Activated CD8-positive, alpha-beta T cell treated with anti-CD3 and anti-CD28 coated beads for 36 hours (primary cell): ENCODE measurements around the gene RELB. TPM values are rescaled to one million over a fixed set of nuclear protein-coding genes. Genes with fewer than 3 reads are reported as not detected.
A peak's percentile ranks its signal among the peaks of the same experiment; 100 is the strongest.

Source experiments
- ATAC-seq: fragments of 200-7000 bp; cut with Tn5 transposase; one replicate; pipeline ENCODE4 v1.10.0; 2021; ENCODE audit warnings: mild to moderate bottlenecking, moderate library complexity
- CTCF ChIA-PET: fragments of 350-600 bp; sonication (Branson Sonifier 250); formaldehyde crosslinking; loops from one replicate; lab custom pipeline; 2021; ENCODE audit warnings: antibody characterized with exemption; lab: Charles Lee
- POLR2A ChIA-PET: fragments of 350-600 bp; sonication (Branson Sonifier 250); formaldehyde crosslinking; loops from one replicate; lab custom pipeline; 2021; ENCODE audit warnings: antibody characterized with exemption; lab: Charles Lee
- DNase-seq: peaks from one replicate; pipeline ENCODE4 v3.0.0-alpha.2; 2020
- H3K27ac Mint-ChIP-seq: one replicate; pipeline ENCODE4 v1.8.0; 2021; ENCODE audit warnings: mild to moderate bottlenecking, mixed read lengths
- H3K27me3 Mint-ChIP-seq: one replicate; pipeline ENCODE4 v1.8.0; 2021; ENCODE audit warnings: mixed read lengths
- H3K36me3 Mint-ChIP-seq: one replicate; pipeline ENCODE4 v1.8.0; 2021; ENCODE audit warnings: low read depth, mixed read lengths
- H3K4me1 Mint-ChIP-seq: one replicate; pipeline ENCODE4 v1.8.0; 2021; ENCODE audit warnings: low read depth, mixed read lengths
- H3K4me3 Mint-ChIP-seq: one replicate; pipeline ENCODE4 v1.8.0; 2021; ENCODE audit warnings: mild to moderate bottlenecking, moderate library complexity, mixed read lengths
- H3K9me3 Mint-ChIP-seq: one replicate; pipeline ENCODE4 v1.8.0; 2021; ENCODE audit warnings: mixed read lengths
- CTCF ChIP-seq: fragments of 200-600 bp; IDR thresholded peaks from one replicate; pipeline ENCODE4 v1.8.0; 2022; ENCODE audit warnings: antibody characterized with exemption, mild to moderate bottlenecking
- intact Hi-C: fragments of 100-400 bp; cut with micrococcal nuclease; formaldehyde crosslinking; loops from one replicate; pipeline ENCODE4 v1.10.0; 2022
- total RNA-seq, 2 experiments: library from RNA; stranded (reverse); gene quantifications; one replicate each; pipeline ENCODE4 v1.2.3, GENCODE V29; 2021

RELB gene
- total RNA-seq, 2 experiments from 2014 or later = 37.6 to 37.9 TPM

GRCh38 chr19:45086480-45086879 lies 85.2 kb downstream of the RELB start:
- ChIA-PET CTCF (interaction anchor here (1.4 kb wide), 1 partner anchor 8 kb away, joined by 4 read pairs; the partner anchor contains the start of gene GEMIN7), POLR2A (interaction anchor here (0.6 to 0.9 kb wide), 2 partner anchors 11 to 68 kb away, joined by 3 read pairs; no protein-coding TSS in a partner anchor)
- H3K36me3 Mint-ChIP-seq = peaks cover 42% of the 10 kb centered on the region
- TF ChIP-seq CTCF = no peak
- H3K27ac Mint-ChIP-seq = peak overlapping the region; percentile 19
- no peaks in the 10 kb centered on the region for H3K9me3 Mint-ChIP-seq
- H3K27me3 Mint-ChIP-seq = no peaks in the 10 kb centered on the region
- ATAC-seq (no peak), DNase-seq (no peak)
- H3K4me1 Mint-ChIP-seq = peaks cover 35% of the 10 kb centered on the region
- intact Hi-C loops = no loop called here
- H3K4me3 Mint-ChIP-seq = no peak overlapping the region

GRCh38 chr19:45087531-45087930 lies 86.3 kb downstream of the RELB start:
- Mint-ChIP-seq H3K4me3 (peak overlapping the region; percentile 48), H3K4me1 (peaks cover 31% of the 10 kb centered on the region), H3K27me3 (no peaks in the 10 kb centered on the region), H3K9me3 (no peaks in the 10 kb centered on the region), H3K27ac (peak overlapping the region; percentile 92), H3K36me3 (peaks cover 39% of the 10 kb centered on the region)
- TF ChIP-seq CTCF = no peak
- POLR2A ChIA-PET = interaction anchor here (0.9 to 1.3 kb wide), 3 partner anchors 9 to 67 kb away, joined by 3 to 4 read pairs (median 3); no protein-coding TSS in a partner anchor
- DNase-seq = peak; percentile 77
- peak; percentile 69 for ATAC-seq
- CTCF ChIA-PET = interaction anchor here (0.7 to 1.4 kb wide), 2 partner anchors 9 to 19 kb away, joined by 3 to 4 read pairs; partner anchors contain the start of gene GEMIN7
- intact Hi-C loops = no loop called here

Other genes with a start within 250 kb of the RELB start
- gene CBLC, start 223.6 kb upstream of the RELB start, total RNA-seq = not detected
- gene BCAM, start 192.4 kb upstream of the RELB start, total RNA-seq = not detected
- gene NECTIN2, start 155.2 kb upstream of the RELB start, total RNA-seq = under 1 TPM; 0.36 to 0.65 TPM
- gene TOMM40, start 110.2 kb upstream of the RELB start, total RNA-seq = 100 to 1,000 TPM; 134 to 138 TPM
- gene APOE, start 95.7 kb upstream of the RELB start, total RNA-seq = 1 to 10 TPM in 1 of 2 experiments, under 1 TPM in 1; 0.87 to 1.2 TPM
- gene APOC1, start 86.9 kb upstream of the RELB start, total RNA-seq = 1 to 10 TPM; 2.5 to 3.6 TPM
- not detected for gene APOC4, start 59.2 kb upstream of the RELB start, total RNA-seq
- not detected for gene APOC2, start 55.4 kb upstream of the RELB start, total RNA-seq
- 10 to 100 TPM; 38.6 to 39.8 TPM for gene CLPTM1, start 46.1 kb upstream of the RELB start, total RNA-seq
- gene CLASRP, start 37.6 kb downstream of the RELB start, total RNA-seq = 10 to 100 TPM; 72.7 to 80.5 TPM
- 1 to 10 TPM; 5.0 to 6.3 TPM for gene ZNF296, start 75.0 kb downstream of the RELB start, total RNA-seq
- 10 to 100 TPM; 44.1 to 46.8 TPM for gene GEMIN7, start 77.8 kb downstream of the RELB start, total RNA-seq
- gene PPP1R37, start 91.7 kb downstream of the RELB start, total RNA-seq = 10 to 100 TPM; 20.9 to 21.2 TPM
- under 1 TPM; 0.07 to 0.16 TPM for gene NKPD1, start 159.5 kb downstream of the RELB start, total RNA-seq
- gene TRAPPC6A, start 176.8 kb downstream of the RELB start, total RNA-seq = 10 to 100 TPM; 27.3 to 28.8 TPM
- 10 to 100 TPM in 1 of 2 experiments, 1 to 10 TPM in 1; 8.9 to 10.8 TPM for gene BLOC1S3, start 177.3 kb downstream of the RELB start, total RNA-seq
- not detected for gene EXOC3L2, start 243.9 kb downstream of the RELB start, total RNA-seq
- gene MARK4, start 249.8 kb downstream of the RELB start, total RNA-seq = 10 to 100 TPM; 18.5 to 19.9 TPM